Activated B cell treated with CpG ODN at 0.5 μM for 24 hours (primary cell): ENCODE results near the gene CYBA. TPM values are rescaled to one million over a fixed set of nuclear protein-coding genes. Genes with fewer than 3 reads are reported as not detected.
A peak's percentile ranks its signal among the peaks of the same experiment; 100 is the strongest.
"Not testable (repeated sequence)": the region's sequence is repeated elsewhere in the genome, so short reads cannot be mapped to it uniquely, and the experiment has no call there.

ENCODE experiments used
- ATAC-seq: fragments of 200-7000 bp; cut with Tn5 transposase; one replicate; pipeline ENCODE4 v1.10.0; 2021; ENCODE audit warnings: low read depth, mild to moderate bottlenecking, moderate library complexity
- CTCF ChIA-PET: fragments of 350-600 bp; sonication (Branson Sonifier 250); formaldehyde crosslinking; loops from one replicate; lab custom pipeline; 2021; ENCODE audit warnings: antibody characterized with exemption; lab: Charles Lee
- POLR2A ChIA-PET: fragments of 350-600 bp; sonication (Branson Sonifier 250); formaldehyde crosslinking; loops from one replicate; lab custom pipeline; 2021; ENCODE audit warnings: antibody characterized with exemption; lab: Charles Lee
- DNase-seq: peaks from one replicate; pipeline ENCODE4 v3.0.0; 2022
- H3K27ac Mint-ChIP-seq: one replicate; pipeline ENCODE4 v1.8.0; 2020; ENCODE audit warnings: mixed read lengths
- H3K27me3 Mint-ChIP-seq: one replicate; pipeline ENCODE4 v1.8.0; 2021; ENCODE audit warnings: mixed read lengths
- H3K36me3 Mint-ChIP-seq: one replicate; pipeline ENCODE4 v1.8.0; 2021; ENCODE audit warnings: low read depth, mixed read lengths
- H3K4me1 Mint-ChIP-seq: one replicate; pipeline ENCODE4 v1.8.0; 2021; ENCODE audit warnings: mixed read lengths
- H3K4me3 Mint-ChIP-seq: one replicate; pipeline ENCODE4 v1.8.0; 2020; ENCODE audit warnings: mild to moderate bottlenecking, mixed read lengths
- H3K9me3 Mint-ChIP-seq: one replicate; pipeline ENCODE4 v1.8.0; 2020; ENCODE audit warnings: mixed read lengths
- CTCF ChIP-seq: fragments of 200-600 bp; IDR thresholded peaks from one replicate; pipeline ENCODE4 v1.8.0; 2022; ENCODE audit warnings: antibody characterized with exemption, mild to moderate bottlenecking
- intact Hi-C: fragments of 100-400 bp; cut with micrococcal nuclease; formaldehyde crosslinking; loops from one replicate; pipeline ENCODE4 v1.15.1; 2024
- total RNA-seq: library from RNA; stranded (reverse); gene quantifications from 2 replicates; pipeline ENCODE4 v1.2.3, GENCODE V29; 2022

The CYBA gene
- total RNA-seq, 1 donor from 2014 or later, result 456 TPM

DNA sequence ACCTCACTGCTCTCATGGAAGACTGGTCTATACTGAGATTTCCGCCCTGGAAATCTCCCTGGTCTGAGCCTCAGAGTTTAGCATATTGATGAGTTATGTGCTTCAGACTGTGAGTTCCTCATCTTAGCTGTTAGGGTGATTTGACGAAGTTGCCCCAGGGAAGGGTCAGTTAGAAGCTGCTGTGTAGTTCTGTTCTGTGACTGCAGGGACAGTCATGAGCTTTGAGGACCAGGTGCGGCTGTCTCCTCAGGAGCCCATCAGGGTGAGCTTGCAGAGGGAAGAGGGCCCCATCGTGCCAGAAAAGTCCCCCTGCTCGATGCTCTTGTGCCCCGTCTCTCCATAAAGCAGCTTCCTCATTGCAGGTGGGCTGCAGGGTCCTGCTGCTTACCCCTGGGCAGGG is 40.8 kb downstream of the CYBA start:
- H3K9me3 Mint-ChIP-seq, result no peaks in the 10 kb centered on the region
- CTCF ChIA-PET, result interaction anchor here (0.8 kb wide), 1 partner anchor 21 kb away, joined by 3 read pairs; no protein-coding TSS in a partner anchor
- POLR2A ChIA-PET, result interaction anchor here (1.0 kb wide), 1 partner anchor 40 kb away, joined by 3 read pairs; the partner anchor contains the start of gene ZC3H18
- no peak for ATAC-seq
- no peak for TF ChIP-seq CTCF
- peaks cover 77% of the 10 kb centered on the region for H3K36me3 Mint-ChIP-seq
- no peak overlapping the region for H3K27ac Mint-ChIP-seq
- intact Hi-C loops, result no loop called here
- no peaks in the 10 kb centered on the region for H3K27me3 Mint-ChIP-seq
- H3K4me3 Mint-ChIP-seq, result no peak overlapping the region
- H3K4me1 Mint-ChIP-seq, result peaks cover 18% of the 10 kb centered on the region
- DNase-seq, result no peak

GRCh38 chr16:88609426-88609825 is 41.4 kb downstream of the CYBA start:
- ChIA-PET CTCF (interaction anchor here (0.8 kb wide), 1 partner anchor 22 kb away, joined by 3 read pairs; no protein-coding TSS in a partner anchor), POLR2A (interaction anchor here (1.0 kb wide), 1 partner anchor 39 kb away, joined by 3 read pairs; the partner anchor contains the start of gene ZC3H18)

GRCh38 chr16:88608076-88608475 is 42.8 kb downstream of the CYBA start:
- H3K4me3 Mint-ChIP-seq, result no peak overlapping the region
- H3K27me3 Mint-ChIP-seq, result no peaks in the 10 kb centered on the region
- H3K36me3 Mint-ChIP-seq, result peaks cover 70% of the 10 kb centered on the region
- CTCF ChIA-PET, result no interaction called here
- H3K9me3 Mint-ChIP-seq, result no peaks in the 10 kb centered on the region
- TF ChIP-seq CTCF, result no peak
- ATAC-seq (peak; percentile 56), DNase-seq (no peak)
- POLR2A ChIA-PET, result interaction anchor here (0.7 to 0.9 kb wide), 4 partner anchors 17 to 153 kb away, joined by 3 to 4 read pairs (median 3); no protein-coding TSS in a partner anchor
- H3K4me1 Mint-ChIP-seq, result peaks cover 18% of the 10 kb centered on the region
- peak overlapping the region; percentile 62 for H3K27ac Mint-ChIP-seq
- intact Hi-C loops, result no loop called here

More at GRCh38 chr16:88609426-88609825, 41.4 kb downstream of the CYBA start:
- DNase-seq, H3K27ac Mint-ChIP-seq, H3K27me3 Mint-ChIP-seq, ATAC-seq, H3K4me3 Mint-ChIP-seq, H3K9me3 Mint-ChIP-seq, intact Hi-C loops: not testable (repeated sequence)
- Mint-ChIP-seq H3K36me3 (peaks cover 78% of the 10 kb centered on the region), H3K4me1 (peaks cover 18% of the 10 kb centered on the region)

- Mint-ChIP-seq H3K27ac (no peak overlapping the region), H3K4me3 (no peak overlapping the region), H3K4me1 (peaks cover 18% of the 10 kb centered on the region), H3K36me3 (peaks cover 71% of the 10 kb centered on the region), H3K27me3 (no peaks in the 10 kb centered on the region), H3K9me3 (no peaks in the 10 kb centered on the region)
- ChIA-PET CTCF (no interaction called here), POLR2A (no interaction called here)
- no peak for ATAC-seq
- TF ChIP-seq CTCF, result no peak
- DNase-seq, result no peak
- intact Hi-C loops, result no loop called here
Measured at GRCh38 chr16:88606148-88606757, 44.6 kb downstream of the CYBA start.

DNA sequence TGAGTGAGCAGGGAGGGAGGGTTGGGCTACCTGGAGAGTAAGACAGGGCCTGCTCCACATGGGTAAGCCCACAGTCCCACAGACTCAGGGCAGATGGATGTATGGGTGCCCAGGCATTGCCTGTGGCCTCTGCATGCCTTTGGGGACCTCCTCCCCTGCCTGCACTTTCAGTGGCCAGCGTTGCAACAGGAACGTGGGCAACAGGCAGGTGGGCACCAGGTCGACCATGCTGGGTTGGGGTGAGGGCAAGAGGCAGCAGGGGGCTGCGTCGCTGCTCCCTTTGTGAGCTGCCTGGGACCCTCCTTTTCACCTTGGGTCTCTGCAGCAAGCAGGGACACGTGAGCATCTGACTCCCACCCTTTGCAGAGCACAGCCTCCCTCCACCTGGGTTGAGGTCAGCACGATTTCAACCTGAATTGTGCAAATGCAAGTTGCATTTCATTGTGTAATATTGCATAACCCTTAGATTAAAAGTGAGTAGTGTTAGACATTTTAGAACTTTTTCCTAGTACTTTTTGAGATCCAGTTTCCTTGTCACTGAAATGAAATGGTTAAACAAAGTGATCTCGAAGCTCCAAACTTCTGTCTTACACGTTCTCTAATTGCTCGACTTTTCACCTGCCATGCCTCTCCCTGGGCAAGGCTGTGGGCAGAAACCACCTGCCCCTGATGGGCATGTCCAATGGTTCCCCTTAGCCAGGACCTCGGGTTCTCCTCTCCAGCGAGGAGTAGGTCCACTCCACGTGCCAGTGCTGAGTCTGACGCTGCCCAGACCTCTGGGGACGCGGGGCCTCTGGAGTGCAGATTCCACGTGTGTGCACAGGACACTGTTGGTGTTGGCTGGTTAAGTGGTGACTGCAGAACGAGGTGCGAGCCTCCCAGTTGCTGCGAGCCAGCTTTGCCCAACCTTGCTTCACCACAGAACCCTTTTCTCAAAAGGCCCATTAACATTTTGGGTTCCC is 45.4 kb downstream of the CYBA start:
- ChIA-PET CTCF (no interaction called here), POLR2A (no interaction called here)
- DNase-seq (no peak), ATAC-seq (no peak)
- Mint-ChIP-seq H3K36me3 (peaks cover 71% of the 10 kb centered on the region), H3K9me3 (no peaks in the 10 kb centered on the region), H3K4me3 (no peak overlapping the region), H3K4me1 (peaks cover 18% of the 10 kb centered on the region), H3K27me3 (no peaks in the 10 kb centered on the region), H3K27ac (no peak overlapping the region)
- intact Hi-C loops, result no loop called here
- no peak for TF ChIP-seq CTCF
